ENCODE results near the gene CCND3.

- TF ChIP-seq TAF1 (IDR thresholded peaks at IDR 0.05; ENCODE audit: low read depth, low read length) (no peak), SPI1 (IDR thresholded peaks at IDR 0.05; ENCODE audit: low read depth, low read length) (no peak), POLR2AphosphoS5 (IDR thresholded peaks at IDR 0.05; ENCODE audit: low read depth, low read length) (no peak), POLR2A (IDR thresholded peaks at IDR 0.05; ENCODE audit: low read depth, low read length) (no peak), PAX5 (IDR thresholded peaks at IDR 0.05; ENCODE audit: insufficient read depth, low read length, severe bottlenecking) (no peak), POU2F2 (IDR thresholded peaks at IDR 0.05; ENCODE audit: low read depth, low read length) (no peak)
These were observed 26.6 kb downstream of the CCND3 start for GRCh38 chr6:41914869-41915530.

All from GM12891 (cell line).